Measurements from ENCODE around the gene CFAP100.

Gene CFAP100

DNA sequence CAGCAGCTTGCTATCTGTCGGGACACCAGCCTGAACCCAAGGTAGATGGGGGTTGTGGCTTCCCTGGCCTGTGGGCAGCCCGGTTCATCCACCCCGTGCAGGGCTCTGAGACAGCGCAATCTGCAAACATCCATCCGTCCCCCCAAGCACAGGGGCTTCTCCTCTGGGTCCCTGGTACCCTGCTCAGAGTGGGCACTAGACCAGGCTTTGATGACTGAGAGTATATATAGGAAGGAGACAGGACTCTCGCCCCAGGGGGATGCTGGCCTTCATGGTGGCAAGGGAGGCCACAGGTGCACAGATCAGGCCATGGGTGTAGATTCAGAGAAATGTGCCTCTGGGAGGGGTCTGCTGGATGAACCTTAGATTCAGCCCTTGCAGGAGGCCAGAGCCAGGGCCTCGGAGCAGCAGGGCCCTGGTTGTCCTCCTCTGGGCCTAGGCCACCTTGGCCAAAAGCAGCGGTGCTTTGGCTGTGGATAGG is 40.3 kb downstream of the CFAP100 start:
- Histone ChIP-seq H3K4me2 (ENCODE audit: low read depth, low read length) (no peak overlapping the region), H3K36me3 (replicated peaks; ENCODE audit: insufficient read depth, low read length) (no peaks in the 10 kb centered on the region), H3K4me3 (ENCODE audit: low read length) (no peak overlapping the region), H3K4me1 (ENCODE audit: low read length) (no peaks in the 10 kb centered on the region), H3K79me2 (ENCODE audit: low read length) (no peaks in the 10 kb centered on the region), H4K20me1 (ENCODE audit: insufficient read depth, low read length) (no peaks in the 10 kb centered on the region), H3K9me3 (replicated peaks; ENCODE audit: insufficient read depth, low read length) (no peaks in the 10 kb centered on the region), H3F3A (ENCODE audit: insufficient read depth, low read length) (no peaks in the 10 kb centered on the region), H3K27me3 (replicated peaks; ENCODE audit: insufficient read depth, low read length) (no peaks in the 10 kb centered on the region), H3K27ac (ENCODE audit: low read length) (no peak overlapping the region), H3K9ac (ENCODE audit: low read length) (no peak overlapping the region), H2AFZ (ENCODE audit: low read length) (no peak overlapping the region), H3K9me2 (replicated peaks; ENCODE audit: insufficient read depth, low read length) (no peaks in the 10 kb centered on the region)
- TF ChIP-seq EZH2phosphoT487 (IDR thresholded peaks at IDR 0.05; ENCODE audit: low read length) (no peak), EZH2 (optimal IDR thresholded peaks at IDR 0.05; ENCODE audit: low read depth, low read length) (no peak)
- TF ChIP-seq, protein P1, sequence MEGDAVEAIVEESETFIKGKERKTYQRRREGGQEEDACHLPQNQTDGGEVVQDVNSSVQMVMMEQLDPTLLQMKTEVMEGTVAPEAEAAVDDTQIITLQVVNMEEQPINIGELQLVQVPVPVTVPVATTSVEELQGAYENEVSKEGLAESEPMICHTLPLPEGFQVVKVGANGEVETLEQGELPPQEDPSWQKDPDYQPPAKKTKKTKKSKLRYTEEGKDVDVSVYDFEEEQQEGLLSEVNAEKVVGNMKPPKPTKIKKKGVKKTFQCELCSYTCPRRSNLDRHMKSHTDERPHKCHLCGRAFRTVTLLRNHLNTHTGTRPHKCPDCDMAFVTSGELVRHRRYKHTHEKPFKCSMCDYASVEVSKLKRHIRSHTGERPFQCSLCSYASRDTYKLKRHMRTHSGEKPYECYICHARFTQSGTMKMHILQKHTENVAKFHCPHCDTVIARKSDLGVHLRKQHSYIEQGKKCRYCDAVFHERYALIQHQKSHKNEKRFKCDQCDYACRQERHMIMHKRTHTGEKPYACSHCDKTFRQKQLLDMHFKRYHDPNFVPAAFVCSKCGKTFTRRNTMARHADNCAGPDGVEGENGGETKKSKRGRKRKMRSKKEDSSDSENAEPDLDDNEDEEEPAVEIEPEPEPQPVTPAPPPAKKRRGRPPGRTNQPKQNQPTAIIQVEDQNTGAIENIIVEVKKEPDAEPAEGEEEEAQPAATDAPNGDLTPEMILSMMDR (IDR thresholded peaks at IDR 0.05; ENCODE audit: low read length), result no peak
- no peak for DNase-seq

DNA sequence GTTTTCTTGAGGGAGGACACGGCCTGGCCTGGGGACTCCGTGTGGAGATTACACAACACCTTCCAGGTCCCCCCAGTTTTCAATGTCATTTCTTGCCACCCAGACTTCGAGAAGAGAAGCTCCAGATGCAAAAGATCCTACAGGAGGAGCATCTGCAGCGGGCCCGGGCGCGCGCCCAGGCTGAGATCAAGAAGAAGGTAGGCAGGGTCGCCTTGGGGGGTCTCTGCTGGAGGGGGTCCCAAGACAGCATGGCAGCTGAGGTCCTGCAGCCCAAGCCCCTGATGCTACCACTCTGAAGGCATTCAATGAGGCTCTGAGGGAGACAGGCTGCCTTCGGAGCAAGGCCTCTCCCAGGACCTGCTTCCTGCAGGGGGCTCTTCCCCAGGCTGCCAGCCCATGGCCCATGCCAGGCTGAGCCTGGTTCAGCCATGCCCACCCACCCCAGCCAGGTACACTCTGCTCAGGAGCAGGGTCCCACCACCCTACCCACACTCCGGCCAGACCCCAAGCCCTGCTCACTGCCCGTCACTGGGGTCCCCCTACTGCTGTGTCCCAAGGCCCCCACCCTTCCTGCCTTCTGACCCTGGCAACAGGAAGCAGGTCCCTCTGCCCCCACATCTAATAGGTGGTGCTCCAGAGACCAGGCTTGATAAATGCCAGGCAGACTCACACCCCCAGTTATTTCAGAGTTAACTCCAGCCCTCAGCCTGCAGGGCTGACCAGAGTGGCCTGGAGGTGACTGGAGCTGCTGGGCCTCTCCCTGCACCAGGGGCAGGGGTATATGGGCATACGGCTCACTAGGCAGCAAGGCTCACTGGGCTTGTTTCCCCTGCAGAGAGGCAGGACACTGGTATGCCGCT is 41.0 kb downstream of the CFAP100 start:
- Histone ChIP-seq H3K9ac (ENCODE audit: low read length) (no peak overlapping the region), H3K27ac (ENCODE audit: low read length) (no peak overlapping the region), H3F3A (ENCODE audit: insufficient read depth, low read length) (no peaks in the 10 kb centered on the region), H3K9me2 (replicated peaks; ENCODE audit: insufficient read depth, low read length) (no peaks in the 10 kb centered on the region), H3K4me3 (ENCODE audit: low read length) (no peak overlapping the region), H3K27me3 (replicated peaks; ENCODE audit: insufficient read depth, low read length) (no peaks in the 10 kb centered on the region), H3K36me3 (replicated peaks; ENCODE audit: insufficient read depth, low read length) (no peaks in the 10 kb centered on the region), H3K4me2 (ENCODE audit: low read depth, low read length) (no peak overlapping the region), H4K20me1 (ENCODE audit: insufficient read depth, low read length) (no peaks in the 10 kb centered on the region), H3K9me3 (replicated peaks; ENCODE audit: insufficient read depth, low read length) (no peaks in the 10 kb centered on the region), H3K79me2 (ENCODE audit: low read length) (no peaks in the 10 kb centered on the region), H3K4me1 (ENCODE audit: low read length) (no peaks in the 10 kb centered on the region), H2AFZ (ENCODE audit: low read length) (no peak overlapping the region)
- DNase-seq, result no peak
- TF ChIP-seq, protein P1 (IDR thresholded peaks at IDR 0.05; ENCODE audit: low read length), result no peak
- TF ChIP-seq EZH2phosphoT487 (IDR thresholded peaks at IDR 0.05; ENCODE audit: low read length) (no peak), EZH2 (optimal IDR thresholded peaks at IDR 0.05; ENCODE audit: low read depth, low read length) (no peak)

- H3K4me3 ChIP-seq (ENCODE audit: low read length), result no peak overlapping the region
- H4K20me1 ChIP-seq (ENCODE audit: insufficient read depth, low read length), result no peaks in the 10 kb centered on the region
- H3K9ac ChIP-seq (ENCODE audit: low read length), result no peak overlapping the region
- H3K79me2 ChIP-seq (ENCODE audit: low read length), result no peaks in the 10 kb centered on the region
- H3K4me2 ChIP-seq (ENCODE audit: low read depth, low read length), result no peak overlapping the region
- H2AFZ ChIP-seq (ENCODE audit: low read length), result no peak overlapping the region
- H3K4me1 ChIP-seq (ENCODE audit: low read length), result no peaks in the 10 kb centered on the region
- H3K27me3 ChIP-seq (replicated peaks; ENCODE audit: insufficient read depth, low read length), result no peaks in the 10 kb centered on the region
- no peak for DNase-seq
- H3K36me3 ChIP-seq (replicated peaks; ENCODE audit: insufficient read depth, low read length), result no peaks in the 10 kb centered on the region
- no peaks in the 10 kb centered on the region for H3K9me3 ChIP-seq (replicated peaks; ENCODE audit: insufficient read depth, low read length)
- TF ChIP-seq, protein P1 (IDR thresholded peaks at IDR 0.05; ENCODE audit: low read length), result no peak
- no peak for TF ChIP-seq EZH2 (optimal IDR thresholded peaks at IDR 0.05; ENCODE audit: low read depth, low read length)
- no peak for TF ChIP-seq EZH2phosphoT487 (IDR thresholded peaks at IDR 0.05; ENCODE audit: low read length)
- no peak overlapping the region for H3K27ac ChIP-seq (ENCODE audit: low read length)
- no peaks in the 10 kb centered on the region for H3F3A ChIP-seq (ENCODE audit: insufficient read depth, low read length)
- no peaks in the 10 kb centered on the region for H3K9me2 ChIP-seq (replicated peaks; ENCODE audit: insufficient read depth, low read length)
These were observed 42.4 kb downstream of the CFAP100 start for GRCh38 chr3:126436826-126437717.

Data from MM.1S (cell line).